Neutrophil (primary cell): ENCODE results near the gene ADGRD1.

Source experiments
- H3K27ac ChIP-seq: fragments of 200-600 bp; sonication (generic); 2 replicates; pipeline ENCODE4 v1.5.1; 2016; ENCODE audit warnings: mild to moderate bottlenecking, moderate library complexity
- H3K27me3 ChIP-seq: fragments of 200-600 bp; sonication (generic); 2 replicates; pipeline ENCODE4 v1.6.0; 2016; ENCODE audit warnings: mild to moderate bottlenecking
- H3K36me3 ChIP-seq: fragments of 200-600 bp; sonication (generic); 2 replicates; pipeline ENCODE4 v1.5.1; 2017
- H3K4me1 ChIP-seq, 2 experiments: fragments of 200-600 bp in 1 of 2; sonication (generic) in 1 of 2; 1 replicate in 1 of 2; 2 replicates in 1 of 2; pipeline versions ENCODE4 v1.5.1 to v1.6.1; 2013 to 2016; ENCODE audit warnings: low read depth in 1 of 2, low read length in 1 of 2, mild to moderate bottlenecking in 1 of 2, moderate library complexity in 1 of 2; ENCODE audit not compliant: control insufficient read depth in 1 of 2, insufficient read depth in 1 of 2
- H3K4me3 ChIP-seq, 2 experiments: fragments of 200-600 bp in 1 of 2; sonication (generic) in 1 of 2; 1 replicate in 1 of 2; 2 replicates in 1 of 2; pipeline ENCODE4 v1.5.1; 2013 to 2016; ENCODE audit warnings: low read depth in 1 of 2, low read length in 1 of 2, mild to moderate bottlenecking in 1 of 2, moderate library complexity in 1 of 2
- H3K9me3 ChIP-seq: fragments of 200-600 bp; sonication (generic); 2 replicates; pipeline ENCODE4 v1.5.1; 2016
- TF ChIP-seq, protein P1 (sequence below): fragments of 200-600 bp; sonication (generic); IDR thresholded peaks from 2 replicates; pipeline ENCODE4 v1.5.1; 2016; ENCODE audit warnings: antibody characterized with exemption

Gene ADGRD1

DNA sequence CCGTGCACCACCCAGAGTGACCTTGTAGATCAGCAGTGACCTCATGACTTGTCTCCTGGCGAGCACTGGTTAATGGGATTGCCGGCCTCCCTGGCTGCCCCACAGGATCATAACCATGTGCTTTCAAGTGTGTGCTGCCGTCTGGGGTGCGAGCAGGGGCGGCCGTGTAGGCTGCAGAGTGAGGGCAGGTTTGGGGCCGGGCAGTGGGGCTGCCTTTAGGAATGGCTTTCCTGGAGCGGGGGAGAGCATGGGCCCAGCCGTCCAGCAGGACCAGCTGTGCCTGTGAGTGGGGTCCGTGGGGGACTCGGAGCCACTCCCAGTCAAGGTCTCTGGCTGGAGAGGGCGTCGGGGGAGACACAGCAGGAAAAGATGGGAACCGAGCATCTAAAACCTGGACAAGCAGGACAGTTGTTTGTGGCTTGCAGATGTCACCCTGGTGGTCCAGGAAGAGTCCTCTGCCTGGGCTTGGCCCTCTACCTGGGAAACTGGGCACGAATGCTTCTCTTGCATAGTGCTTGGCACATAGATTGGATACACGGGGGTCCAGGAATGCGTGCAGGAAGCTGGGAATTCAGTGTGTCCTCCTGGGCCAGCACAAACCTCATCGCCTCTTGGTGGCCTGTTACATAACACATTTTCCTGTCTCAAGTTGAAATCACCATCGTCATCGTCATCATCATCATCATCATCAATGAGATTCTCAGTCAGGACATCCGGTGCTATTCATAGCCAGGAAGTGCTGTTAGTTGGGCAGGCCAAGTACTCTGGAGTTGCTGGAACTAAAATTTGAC, 96.0 kb downstream of the ADGRD1 start:
- Histone ChIP-seq H3K4me3 (no peak overlapping the region), H3K9me3 (no peaks in the 10 kb centered on the region), H3K4me1 (no peaks in the 10 kb centered on the region), H3K36me3 (no peaks in the 10 kb centered on the region), H3K27ac (no peak overlapping the region), H3K27me3 (peaks cover 1% of the 10 kb centered on the region)
- TF ChIP-seq, protein P1, sequence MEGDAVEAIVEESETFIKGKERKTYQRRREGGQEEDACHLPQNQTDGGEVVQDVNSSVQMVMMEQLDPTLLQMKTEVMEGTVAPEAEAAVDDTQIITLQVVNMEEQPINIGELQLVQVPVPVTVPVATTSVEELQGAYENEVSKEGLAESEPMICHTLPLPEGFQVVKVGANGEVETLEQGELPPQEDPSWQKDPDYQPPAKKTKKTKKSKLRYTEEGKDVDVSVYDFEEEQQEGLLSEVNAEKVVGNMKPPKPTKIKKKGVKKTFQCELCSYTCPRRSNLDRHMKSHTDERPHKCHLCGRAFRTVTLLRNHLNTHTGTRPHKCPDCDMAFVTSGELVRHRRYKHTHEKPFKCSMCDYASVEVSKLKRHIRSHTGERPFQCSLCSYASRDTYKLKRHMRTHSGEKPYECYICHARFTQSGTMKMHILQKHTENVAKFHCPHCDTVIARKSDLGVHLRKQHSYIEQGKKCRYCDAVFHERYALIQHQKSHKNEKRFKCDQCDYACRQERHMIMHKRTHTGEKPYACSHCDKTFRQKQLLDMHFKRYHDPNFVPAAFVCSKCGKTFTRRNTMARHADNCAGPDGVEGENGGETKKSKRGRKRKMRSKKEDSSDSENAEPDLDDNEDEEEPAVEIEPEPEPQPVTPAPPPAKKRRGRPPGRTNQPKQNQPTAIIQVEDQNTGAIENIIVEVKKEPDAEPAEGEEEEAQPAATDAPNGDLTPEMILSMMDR, result no peak

DNA sequence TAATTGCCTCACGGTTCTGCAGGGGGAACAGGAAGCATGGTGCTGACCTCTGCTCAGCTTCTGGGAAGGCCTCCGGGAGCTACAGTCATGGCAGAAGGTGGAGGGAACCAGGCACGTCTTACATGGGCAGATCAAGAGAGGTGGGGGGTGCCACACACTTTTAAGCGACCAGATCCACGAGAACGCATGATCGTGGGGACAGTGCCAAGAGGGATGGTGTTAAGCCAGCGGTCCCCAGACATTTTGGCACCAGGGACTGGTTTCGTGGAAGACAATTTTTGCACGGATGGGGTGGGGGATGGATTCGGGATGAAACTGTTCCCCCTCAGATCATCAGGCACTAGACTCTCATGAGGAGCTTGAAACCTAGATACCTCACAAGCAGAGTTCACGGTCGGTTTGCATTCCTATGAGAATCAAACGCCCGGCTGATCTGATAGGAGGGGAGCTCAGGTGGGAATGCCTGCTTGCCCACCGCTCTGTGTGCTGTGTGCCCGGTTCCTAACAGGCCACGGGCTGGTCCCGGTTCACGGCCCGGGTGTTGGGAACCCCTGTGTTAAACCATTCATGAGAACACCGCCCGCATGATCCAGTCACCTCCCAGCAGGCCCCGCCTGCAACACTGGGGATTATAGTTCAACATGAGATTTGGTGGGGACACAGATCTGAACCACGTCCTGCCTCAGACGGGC, 96.9 kb downstream of the ADGRD1 start:
- H3K27ac ChIP-seq, result no peak overlapping the region
- peaks cover 6% of the 10 kb centered on the region for H3K27me3 ChIP-seq
- H3K9me3 ChIP-seq, result no peaks in the 10 kb centered on the region
- no peak overlapping the region for H3K4me3 ChIP-seq
- H3K36me3 ChIP-seq, result no peaks in the 10 kb centered on the region
- TF ChIP-seq, protein P1, result no peak
- no peaks in the 10 kb centered on the region for H3K4me1 ChIP-seq

DNA sequence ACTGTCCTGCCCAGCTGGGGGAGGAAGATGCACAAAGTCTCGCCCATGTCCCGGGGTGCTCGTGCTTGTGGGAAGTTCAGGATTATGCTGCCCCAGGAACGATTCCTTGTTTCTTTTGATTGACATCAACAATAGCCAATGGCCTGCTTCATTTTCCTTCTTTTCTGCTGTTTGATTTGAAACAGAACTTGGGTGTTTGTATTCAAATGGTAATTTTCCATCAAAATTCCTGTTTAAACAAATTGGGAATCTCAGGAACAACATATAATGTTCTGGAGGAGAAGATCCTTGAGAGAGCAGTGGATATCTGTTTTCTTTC, 97.4 kb downstream of the ADGRD1 start:
- no peak overlapping the region for H3K27ac ChIP-seq
- H3K9me3 ChIP-seq, result no peaks in the 10 kb centered on the region
- H3K4me3 ChIP-seq, result no peak overlapping the region
- H3K27me3 ChIP-seq, result peaks cover 6% of the 10 kb centered on the region
- TF ChIP-seq, protein P1, result no peak
- no peaks in the 10 kb centered on the region for H3K36me3 ChIP-seq
- no peaks in the 10 kb centered on the region for H3K4me1 ChIP-seq

DNA sequence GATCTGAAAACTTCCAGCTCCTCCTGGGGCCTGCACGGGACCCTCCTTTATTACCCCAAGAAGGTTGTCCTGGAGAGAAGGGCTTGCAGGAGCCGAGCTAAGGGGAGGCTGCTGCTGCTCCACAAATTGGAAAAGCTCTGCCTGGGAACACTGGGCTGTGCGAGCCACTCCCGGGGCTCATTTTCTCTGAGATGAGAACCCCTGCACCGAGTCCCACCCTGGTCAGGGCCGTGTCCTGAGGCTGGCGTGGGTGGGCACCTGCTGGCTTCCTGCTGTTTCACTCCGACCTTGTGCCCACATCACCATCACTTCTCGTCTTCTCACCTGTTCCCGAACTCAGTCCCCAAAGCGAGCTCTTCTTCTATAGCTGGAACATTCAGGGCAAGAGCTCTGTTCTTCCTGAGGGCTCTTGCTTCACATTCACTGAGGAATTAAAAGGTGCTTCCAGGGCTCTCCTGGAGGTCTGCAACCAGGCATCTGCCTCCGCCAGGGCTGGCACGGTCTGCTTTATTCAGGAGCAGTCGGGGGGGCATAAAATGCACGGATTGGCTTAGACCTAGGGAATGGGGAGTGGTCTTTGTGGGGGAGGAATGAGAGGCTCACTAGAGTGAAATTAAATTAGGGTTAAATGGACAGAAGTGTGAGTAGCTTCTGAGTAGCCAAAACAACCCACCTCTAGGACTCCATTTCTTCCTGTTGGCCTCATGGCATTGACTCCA, 98.5 kb downstream of the ADGRD1 start:
- Histone ChIP-seq H3K9me3 (no peaks in the 10 kb centered on the region), H3K36me3 (no peaks in the 10 kb centered on the region), H3K4me3 (no peak overlapping the region), H3K4me1 (no peaks in the 10 kb centered on the region), H3K27ac (no peak overlapping the region), H3K27me3 (peaks cover 13% of the 10 kb centered on the region)
- TF ChIP-seq, protein P1, result no peak

DNA sequence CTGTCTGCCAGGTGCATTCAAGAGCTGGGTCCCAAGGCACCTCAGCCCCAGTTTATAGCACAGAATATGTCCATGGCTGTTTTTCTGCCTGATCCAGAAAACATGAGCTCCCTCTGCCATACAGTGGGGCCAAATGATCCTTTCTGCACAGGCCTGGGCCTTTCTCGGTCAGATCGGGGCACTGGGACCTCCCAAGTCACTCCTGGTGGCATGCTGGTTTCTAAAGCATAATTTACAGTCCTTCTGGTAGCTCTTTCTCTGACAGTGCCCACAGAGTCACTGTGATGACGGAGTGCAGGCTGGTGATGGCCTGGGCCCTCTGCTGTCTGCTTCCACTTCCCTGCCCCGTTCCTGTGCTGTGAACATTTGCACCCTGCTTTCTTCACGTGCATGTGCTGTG, 99.2 kb downstream of the ADGRD1 start:
- no peaks in the 10 kb centered on the region for H3K9me3 ChIP-seq

More for the DNA sequence above, 99.2 kb downstream of the ADGRD1 start:
- peaks cover 13% of the 10 kb centered on the region for H3K27me3 ChIP-seq
- H3K36me3 ChIP-seq, result no peaks in the 10 kb centered on the region
- no peaks in the 10 kb centered on the region for H3K4me1 ChIP-seq
- TF ChIP-seq, protein P1, result no peak
- H3K27ac ChIP-seq, result no peak overlapping the region
- H3K4me3 ChIP-seq, result no peak overlapping the region
